Measurements from ENCODE around the gene PREB.
A peak's percentile ranks its signal among the peaks of the same experiment; 100 is the strongest.

PREB gene

DNA sequence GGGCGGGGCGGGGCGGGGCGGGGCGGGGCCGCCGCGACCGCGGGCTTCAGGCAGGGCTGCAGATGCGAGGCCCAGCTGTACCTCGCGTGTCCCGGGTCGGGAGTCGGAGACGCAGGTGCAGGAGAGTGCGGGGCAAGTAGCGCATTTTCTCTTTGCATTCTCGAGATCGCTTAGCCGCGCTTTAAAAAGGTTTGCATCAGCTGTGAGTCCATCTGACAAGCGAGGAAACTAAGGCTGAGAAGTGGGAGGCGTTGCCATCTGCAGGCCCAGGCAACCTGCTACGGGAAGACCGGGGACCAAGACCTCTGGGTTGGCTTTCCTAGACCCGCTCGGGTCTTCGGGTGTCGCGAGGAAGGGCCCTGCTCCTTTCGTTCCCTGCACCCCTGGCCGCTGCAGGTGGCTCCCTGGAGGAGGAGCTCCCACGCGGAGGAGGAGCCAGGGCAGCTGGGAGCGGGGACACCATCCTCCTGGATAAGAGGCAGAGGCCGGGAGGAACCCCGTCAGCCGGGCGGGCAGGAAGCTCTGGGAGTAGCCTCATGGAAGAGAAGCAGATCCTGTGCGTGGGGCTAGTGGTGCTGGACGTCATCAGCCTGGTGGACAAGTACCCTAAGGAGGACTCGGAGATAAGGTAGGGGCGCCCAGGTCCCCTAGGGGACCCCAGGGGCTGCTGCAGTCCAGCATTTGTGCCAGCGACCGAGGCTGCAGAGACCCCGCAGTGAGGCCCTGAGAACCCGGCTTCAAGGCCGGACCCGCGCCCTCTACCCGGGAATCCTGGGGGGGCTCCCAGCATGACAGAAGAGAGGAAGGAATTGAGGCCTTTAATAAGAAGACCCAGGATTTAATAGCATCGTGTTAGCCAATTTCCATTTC, 47.5 kb downstream of the PREB start, which contains the start of gene KHK:
KHK (plus strand) TSS at position 49 of the 870 bp plus-strand sequence; CDS start at position 537, 488 bp downstream.
- H3K4me3 ChIP-seq (ENCODE audit: low read length): peak within 1 kb of the TSS; percentile 58
- no peak for DNase-seq (ENCODE audit: low read depth)
- TF ChIP-seq, protein P1, sequence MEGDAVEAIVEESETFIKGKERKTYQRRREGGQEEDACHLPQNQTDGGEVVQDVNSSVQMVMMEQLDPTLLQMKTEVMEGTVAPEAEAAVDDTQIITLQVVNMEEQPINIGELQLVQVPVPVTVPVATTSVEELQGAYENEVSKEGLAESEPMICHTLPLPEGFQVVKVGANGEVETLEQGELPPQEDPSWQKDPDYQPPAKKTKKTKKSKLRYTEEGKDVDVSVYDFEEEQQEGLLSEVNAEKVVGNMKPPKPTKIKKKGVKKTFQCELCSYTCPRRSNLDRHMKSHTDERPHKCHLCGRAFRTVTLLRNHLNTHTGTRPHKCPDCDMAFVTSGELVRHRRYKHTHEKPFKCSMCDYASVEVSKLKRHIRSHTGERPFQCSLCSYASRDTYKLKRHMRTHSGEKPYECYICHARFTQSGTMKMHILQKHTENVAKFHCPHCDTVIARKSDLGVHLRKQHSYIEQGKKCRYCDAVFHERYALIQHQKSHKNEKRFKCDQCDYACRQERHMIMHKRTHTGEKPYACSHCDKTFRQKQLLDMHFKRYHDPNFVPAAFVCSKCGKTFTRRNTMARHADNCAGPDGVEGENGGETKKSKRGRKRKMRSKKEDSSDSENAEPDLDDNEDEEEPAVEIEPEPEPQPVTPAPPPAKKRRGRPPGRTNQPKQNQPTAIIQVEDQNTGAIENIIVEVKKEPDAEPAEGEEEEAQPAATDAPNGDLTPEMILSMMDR (conservative IDR thresholded peaks at IDR 0.05; ENCODE audit: low read length): no peak

DNA sequence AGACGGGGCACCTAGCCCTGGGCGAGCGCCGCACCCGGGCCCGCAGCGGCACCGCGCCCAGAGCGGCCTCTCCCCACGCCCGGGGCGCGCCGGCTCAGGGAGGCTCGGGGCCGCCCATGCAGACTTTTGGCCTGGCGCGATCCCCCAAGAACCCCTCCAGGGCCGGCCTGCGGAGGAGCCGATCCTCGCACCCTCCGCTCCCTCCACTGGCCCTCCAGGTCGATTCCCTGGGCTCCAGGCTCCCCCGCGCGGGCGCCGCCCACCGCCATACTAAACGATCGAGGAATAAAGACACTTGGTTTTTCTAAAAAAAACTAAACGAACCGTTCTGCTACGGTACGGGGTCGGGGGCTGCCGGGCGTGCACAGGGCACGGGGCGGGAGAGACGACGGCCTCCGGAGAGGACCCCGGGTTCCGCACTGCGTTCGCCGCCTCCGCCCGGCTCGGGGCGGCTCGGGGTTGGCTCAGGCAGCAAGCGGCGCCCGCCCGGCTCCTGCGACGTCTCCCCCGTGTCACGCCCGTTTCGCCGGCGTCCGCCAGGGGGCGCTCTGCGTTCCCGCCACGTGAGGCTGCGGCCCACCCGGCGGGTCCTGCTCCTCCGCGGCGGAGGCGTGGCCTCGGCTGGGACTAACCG, 48.2 kb downstream of the PREB start:
- H3K4me3 ChIP-seq (ENCODE audit: low read length): peak overlapping the region; percentile 58
- TF ChIP-seq, protein P1 (conservative IDR thresholded peaks at IDR 0.05; ENCODE audit: low read length): peak; percentile 53
- peak; percentile 86 for DNase-seq (ENCODE audit: low read depth)

DNA sequence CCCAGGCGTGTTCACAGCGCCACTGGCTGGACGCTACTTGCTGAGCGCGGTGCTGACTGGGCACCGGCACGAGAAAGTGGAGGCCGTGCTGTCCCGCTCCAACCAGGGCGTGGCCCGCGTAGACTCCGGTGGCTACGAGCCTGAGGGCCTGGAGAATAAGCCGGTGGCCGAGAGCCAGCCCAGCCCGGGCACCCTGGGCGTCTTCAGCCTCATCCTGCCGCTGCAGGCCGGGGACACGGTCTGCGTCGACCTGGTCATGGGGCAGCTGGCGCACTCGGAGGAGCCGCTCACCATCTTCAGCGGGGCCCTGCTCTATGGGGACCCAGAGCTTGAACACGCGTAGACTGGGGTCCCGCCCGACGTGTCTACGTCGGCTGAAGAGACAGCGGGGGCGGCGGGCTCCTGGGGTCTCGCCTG, 48.8 kb downstream of the PREB start:
- TF ChIP-seq, protein P1 (conservative IDR thresholded peaks at IDR 0.05; ENCODE audit: low read length): peak; percentile 47
- DNase-seq (ENCODE audit: low read depth): peak; percentile 68
- peak overlapping the region; percentile 50 for H3K4me3 ChIP-seq (ENCODE audit: low read length)

DNA sequence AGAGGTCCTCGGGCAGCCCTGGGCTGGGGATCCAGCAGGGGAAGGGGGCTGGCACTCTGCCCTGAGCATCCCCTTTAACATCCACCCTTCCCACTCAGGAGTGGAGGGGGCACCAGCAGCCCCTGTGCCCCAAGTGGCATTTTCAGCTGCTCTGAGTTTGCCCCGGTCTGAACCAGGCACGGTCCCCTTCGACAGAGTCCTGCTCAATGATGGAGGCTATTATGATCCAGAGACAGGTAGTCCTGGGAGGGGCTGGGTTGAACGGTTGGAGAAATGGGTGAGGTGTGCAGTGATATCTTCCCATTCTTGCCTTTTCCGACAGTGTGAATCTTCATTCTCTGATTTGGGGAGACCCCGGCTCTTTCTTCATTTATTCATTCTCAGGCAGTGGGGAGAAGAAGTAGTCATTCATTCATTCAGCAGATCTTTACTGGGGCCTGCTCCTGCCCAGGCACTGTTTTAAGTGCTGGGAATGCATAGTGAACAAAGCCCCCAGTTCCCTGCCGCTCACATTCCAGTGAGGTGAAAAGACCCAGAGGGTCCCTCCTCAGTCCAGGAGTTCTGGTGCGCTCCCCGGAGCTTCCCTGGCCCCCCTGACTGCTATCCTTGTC, 49.3 kb downstream of the PREB start:
- peak overlapping the region; percentile 50 for H3K4me3 ChIP-seq (ENCODE audit: low read length)
- TF ChIP-seq, protein P1 (conservative IDR thresholded peaks at IDR 0.05; ENCODE audit: low read length): no peak

DNA sequence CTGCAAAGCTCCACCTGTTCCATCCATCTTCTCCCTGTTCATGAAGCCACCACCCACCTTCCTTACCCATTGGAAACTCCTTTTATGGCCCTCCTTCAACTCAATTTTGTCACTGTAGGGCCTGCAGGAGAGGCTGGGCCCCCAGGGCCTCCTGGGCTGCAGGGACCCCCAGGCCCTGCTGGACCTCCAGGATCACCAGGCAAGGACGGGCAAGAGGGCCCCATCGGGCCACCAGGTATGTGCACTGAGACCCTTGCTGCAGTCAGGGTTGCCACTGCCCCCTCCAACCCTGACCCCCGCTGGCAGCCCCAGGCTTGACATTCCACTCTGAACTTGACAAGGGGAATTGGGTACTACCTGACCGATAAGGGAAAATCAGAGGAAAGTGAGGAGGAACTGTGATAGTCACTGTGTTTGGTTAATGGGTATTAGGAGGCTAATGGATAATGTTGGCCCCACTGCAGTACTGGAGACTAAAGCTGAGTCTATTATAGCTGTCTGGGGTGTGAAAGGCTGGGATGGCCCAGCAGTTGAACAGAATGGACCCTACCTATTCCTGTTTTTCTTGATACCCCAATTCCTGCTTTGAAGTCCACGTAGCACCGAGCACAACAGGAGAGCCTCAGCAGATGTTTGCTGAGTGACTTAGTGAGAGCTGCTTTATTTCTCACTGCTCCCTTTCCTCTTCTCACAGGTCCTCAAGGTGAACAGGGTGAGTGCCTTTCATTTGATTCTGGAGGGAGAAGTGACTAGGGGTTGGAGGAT, 50.0 kb downstream of the PREB start:
- TF ChIP-seq, protein P1 (conservative IDR thresholded peaks at IDR 0.05; ENCODE audit: low read length): no peak
- no peak overlapping the region for H3K4me3 ChIP-seq (ENCODE audit: low read length)
- DNase-seq (ENCODE audit: low read depth): no peak

More for the DNA sequence above, 49.3 kb downstream of the PREB start:
- no peak for DNase-seq (ENCODE audit: low read depth)

DNA sequence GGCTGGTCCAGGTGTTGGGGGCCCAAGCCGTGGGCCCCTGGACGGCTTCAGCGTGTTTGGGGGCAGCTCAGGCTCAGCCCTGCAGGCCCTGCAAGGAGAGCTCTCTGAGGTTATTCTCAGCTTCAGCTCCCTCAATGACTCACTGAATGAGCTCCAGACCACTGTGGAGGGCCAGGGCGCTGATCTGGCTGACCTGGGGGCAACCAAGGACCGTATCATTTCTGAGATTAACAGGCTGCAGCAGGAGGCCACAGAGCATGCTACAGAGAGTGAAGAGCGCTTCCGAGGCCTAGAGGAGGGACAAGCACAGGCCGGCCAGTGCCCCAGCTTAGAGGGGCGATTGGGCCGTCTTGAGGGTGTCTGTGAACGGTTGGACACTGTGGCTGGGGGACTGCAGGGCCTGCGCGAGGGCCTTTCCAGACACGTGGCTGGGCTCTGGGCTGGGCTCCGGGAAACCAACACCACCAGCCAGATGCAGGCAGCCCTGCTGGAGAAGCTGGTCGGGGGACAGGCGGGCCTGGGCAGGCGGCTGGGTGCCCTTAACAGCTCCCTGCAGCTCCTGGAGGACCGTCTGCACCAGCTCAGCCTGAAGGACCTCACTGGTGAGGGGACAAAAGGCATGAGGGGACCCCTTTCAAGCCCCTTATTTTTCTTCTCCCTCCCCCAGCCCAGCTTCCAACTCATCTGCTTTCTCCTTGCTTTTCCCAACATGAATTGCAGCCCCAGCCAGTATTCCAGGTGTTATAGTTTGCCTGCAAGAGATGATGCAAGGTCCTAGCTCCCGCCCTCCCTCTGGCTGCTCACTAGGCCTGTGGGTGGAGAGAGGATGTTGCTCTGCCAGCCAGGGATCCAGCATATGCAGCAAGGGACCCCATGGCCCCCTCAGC, 50.8 kb downstream of the PREB start:
- no peak for DNase-seq (ENCODE audit: low read depth)
- H3K4me3 ChIP-seq (ENCODE audit: low read length): no peak overlapping the region
- TF ChIP-seq, protein P1 (conservative IDR thresholded peaks at IDR 0.05; ENCODE audit: low read length): no peak

Data from AG10803 (cell line).